Non-pigmented ciliary epithelial cell (primary cell): ENCODE measurements around the gene UMAD1.

Source experiments
- DNase-seq: peaks from one replicate; pipeline ENCODE4 v3.0.0-alpha.2; 2010; ENCODE audit warnings: low read depth

The UMAD1 gene

GRCh38 chr7:7640221-7641128 lies at the start of gene UMAD1:
Gene UMAD1, plus strand, starts transcription at chr7:7640752. Its CDS starts 32,620 bp downstream, at chr7:7673372.
- DNase-seq = peak; percentile 97

DNA sequence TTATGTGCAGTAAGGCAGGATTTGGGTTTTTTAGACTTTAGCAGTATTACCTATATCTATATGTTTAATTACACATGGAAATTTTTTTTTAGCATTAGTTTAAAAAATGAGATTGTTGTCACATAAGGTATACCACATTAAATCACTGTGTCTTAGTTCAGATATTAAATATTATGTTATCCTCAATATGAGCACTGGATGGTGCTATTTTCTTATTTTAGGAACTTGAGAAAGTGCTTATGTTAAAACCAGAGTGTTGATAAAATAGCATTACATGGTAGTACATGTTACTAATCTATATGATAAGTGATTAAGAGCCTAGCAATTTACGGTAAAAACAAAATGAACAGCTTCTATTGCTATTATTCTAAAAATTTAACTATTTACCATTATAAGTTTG lies 45.1 kb upstream of the UMAD1 start:
- DNase-seq = no peak

DNA sequence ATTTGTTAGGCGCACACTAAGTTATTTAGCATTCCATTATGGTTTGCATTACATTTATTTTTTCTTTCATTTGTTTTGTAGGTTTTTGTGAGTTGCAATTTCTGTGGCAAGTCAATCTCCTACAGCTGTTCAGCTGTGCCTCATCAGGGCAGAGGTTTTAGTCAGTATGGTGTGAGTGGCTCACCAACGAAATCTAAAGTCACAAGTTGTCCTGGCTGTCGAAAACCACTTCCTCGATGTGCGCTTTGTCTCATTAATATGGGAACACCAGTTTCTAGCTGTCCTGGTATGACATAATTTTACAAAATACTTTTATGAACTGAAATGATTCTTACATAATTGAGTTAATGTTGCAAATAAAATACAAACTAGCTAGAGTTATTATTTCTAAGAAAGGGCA lies 44.4 kb upstream of the UMAD1 start:
- DNase-seq = no peak

GRCh38 chr7:7607010-7607409 lies 33.5 kb upstream of the UMAD1 start:
- no peak for DNase-seq

- DNase-seq = no peak
Measured at GRCh38 chr7:7609330-7609729, 31.2 kb upstream of the UMAD1 start.

DNA sequence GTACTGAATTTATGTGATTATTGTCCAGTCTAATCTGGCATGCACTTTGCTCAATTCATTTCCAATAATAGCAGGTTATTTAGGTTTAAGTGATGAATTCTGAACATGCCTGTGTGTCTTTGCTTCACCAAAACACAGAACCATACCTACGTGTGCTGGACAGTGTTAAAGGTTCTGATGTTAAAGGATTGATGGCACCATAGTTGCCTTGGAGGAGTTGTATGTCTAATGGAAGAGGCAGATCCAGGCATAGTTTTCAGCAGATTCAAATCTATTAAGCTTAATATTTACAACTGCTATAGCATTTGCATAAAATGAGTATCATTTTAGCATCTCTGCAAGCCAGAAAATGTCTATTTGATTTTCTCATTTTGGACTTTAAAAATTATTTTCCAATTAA lies 28.0 kb upstream of the UMAD1 start:
- DNase-seq = no peak

GRCh38 chr7:7613210-7613609 lies 27.3 kb upstream of the UMAD1 start:
- DNase-seq = no peak

DNA sequence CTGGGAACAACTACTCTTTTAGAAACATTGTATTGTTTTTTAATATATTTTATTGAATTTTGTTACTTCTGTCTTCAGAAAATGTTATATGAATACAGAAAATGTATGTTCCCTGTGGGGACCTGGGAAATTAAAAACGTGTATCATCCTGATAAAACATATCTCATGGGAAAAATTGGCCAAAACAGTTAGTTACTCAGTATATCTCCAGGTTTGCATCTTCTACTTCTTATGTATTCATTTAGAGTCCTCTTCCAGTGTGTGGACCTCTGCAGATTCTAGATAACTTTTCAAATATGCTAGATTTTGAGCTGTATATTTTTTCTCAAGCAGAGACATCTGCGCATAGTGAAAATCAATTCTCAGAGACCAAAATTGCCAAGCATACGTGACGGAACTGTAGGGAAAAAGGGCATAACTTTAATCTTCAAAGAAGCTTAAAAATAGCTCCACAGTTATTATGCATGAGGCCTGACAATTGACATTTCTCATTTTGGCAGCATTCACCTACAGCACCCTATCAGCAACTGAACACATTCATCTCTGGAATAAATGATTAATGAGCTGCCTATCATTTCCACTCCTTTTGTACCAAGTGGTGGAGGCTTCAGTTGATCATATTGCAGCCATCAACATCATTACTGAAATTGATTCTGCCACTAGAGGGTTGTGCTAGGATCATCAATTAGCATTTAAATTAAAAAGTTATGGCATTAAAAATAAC lies 26.4 kb upstream of the UMAD1 start:
- DNase-seq = no peak

DNA sequence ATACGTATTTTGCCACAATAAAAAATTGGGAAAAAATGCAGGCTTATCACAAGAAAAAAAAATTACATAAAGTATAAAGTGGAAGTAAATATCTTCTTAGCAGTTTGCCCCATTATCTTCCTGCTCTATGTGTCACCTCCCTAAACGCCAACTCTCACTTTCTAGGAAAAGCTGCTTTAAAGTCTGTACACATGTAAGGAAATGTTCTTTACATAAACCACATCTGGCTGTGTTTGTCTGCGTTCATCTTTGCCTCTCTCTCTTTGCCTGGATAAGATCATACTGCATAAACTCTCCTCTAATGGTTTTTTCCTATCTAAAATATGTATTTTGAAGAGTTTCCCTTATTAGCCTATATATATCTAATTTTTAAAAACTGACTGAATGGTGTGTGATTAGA lies 23.0 kb upstream of the UMAD1 start:
- no peak for DNase-seq

DNA sequence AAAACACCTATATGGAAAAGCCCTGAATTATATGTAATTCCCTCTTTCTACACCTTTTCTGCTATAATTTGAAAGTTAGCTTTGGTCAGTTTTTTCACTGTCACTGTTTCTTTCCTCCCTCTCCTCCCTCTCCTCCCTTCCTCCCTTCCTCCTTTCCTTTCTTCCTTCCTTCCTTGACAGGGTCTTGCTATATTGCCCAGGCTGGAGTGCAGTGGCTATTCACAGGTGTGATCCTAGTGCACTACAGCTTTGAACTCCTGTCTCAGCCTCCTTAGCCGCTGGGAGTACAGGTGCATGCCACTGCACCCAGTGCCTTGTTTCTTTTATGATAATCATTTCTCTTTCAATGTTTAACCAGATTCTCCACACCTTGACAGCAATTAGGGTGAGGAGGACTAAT lies 22.1 kb upstream of the UMAD1 start:
- DNase-seq = no peak

- DNase-seq = no peak
Measured at GRCh38 chr7:7620236-7620635, 20.3 kb upstream of the UMAD1 start.

DNA sequence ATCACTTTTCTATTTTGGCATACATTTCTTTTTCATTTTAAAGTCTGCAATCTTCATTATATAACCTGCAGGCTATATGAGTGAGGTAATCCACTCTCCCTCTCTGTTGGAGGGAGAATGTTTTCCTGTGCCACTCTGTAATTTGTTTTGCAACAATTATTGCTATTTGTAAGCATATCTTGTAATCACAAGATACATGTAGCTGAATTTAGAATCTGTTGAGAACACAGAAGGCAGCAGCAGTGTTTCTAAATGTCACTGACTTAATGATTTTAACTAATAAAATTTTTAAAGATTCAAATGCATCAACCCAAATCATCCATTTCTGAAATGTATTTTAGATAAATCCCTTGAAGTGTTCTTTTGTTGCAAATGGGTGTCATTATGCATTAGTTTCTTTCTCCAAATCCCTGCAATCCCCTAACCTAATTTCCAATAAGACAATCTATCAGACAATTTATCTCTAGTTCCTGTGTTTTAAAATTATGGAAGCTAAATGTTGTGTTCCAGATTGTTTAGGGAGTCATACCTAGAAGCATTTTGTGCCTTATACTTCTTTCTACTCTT lies 19.8 kb upstream of the UMAD1 start:
- DNase-seq = no peak

DNA sequence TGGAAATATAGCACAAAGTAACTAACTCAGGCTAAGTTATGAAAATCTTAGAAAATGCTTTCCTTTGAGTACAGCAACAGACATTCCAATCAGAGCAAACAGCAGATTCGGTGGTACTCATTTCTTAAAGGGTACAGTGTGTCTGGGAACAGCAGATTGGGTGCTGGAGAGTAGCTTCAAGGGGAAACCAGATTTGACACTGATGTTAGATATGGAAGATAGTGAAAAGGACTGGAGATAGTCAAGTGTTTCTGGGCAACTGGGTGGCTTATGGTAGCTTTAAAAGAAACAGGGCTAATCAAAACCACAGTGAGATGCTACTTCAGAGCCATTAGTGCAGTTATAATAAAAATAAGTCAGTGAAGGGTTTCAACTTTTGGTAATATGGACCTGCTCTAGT lies 12.1 kb upstream of the UMAD1 start:
- no peak for DNase-seq

DNA sequence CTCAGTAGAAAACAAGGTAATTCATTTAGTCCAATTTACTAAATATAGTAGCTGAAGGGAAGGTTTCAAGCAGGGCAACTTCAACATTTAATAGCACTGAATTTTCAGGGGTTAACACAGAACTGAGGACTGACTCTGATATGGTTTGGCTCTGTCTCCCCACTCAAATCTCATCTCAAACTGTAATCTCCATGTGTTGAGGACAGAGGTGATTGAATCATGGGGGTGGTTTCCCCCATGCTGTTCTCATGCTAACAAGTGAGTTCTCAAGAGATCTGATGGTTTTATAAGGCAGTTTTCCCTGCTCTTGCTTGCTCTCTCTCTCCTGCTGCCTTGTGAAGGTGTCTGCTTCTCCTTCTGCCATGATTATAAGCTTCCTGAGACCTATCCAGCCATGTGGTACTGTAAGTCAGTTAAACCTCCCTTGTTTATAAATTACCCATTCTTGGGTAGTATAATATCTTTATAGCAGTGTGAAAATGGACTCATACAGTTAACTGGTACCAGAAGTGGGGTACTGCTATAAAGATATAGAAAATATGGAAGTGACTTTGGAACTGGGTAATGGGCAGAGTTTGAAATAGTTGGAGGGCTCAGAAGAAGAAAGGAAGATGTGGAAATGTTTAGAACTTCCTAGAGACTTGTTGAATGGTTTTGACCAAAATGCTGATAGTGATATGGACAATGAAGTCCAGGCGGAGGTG lies 9.8 kb upstream of the UMAD1 start:
- DNase-seq = no peak

DNA sequence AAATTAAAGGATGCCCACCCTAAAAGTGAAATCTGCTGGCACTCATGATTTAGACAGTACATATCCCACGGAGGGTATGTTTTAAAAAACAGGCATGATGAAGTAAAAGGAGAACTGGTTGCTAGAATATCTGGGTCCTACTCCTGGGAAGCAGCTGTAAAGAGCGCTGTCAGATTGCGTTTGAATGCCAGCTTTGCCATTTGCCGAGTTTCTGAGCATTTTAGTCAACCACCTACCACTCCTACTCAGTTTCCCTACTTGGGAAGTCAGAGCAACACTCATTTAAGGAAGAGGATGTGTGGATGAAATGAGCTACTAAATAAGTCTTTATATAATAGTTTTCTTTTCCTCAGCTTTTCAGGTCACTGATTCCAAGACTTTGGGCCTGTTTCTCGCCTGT lies 1.1 kb upstream of the UMAD1 start:
- DNase-seq = no peak

GRCh38 chr7:7639847-7640220 lies 718 bp upstream of the UMAD1 start:
- no peak for DNase-seq

GRCh38 chr7:7641129-7641663 lies 644 bp downstream of the UMAD1 start:
- no peak for DNase-seq

GRCh38 chr7:7642081-7642480 lies 1.5 kb downstream of the UMAD1 start:
- DNase-seq = no peak

DNA sequence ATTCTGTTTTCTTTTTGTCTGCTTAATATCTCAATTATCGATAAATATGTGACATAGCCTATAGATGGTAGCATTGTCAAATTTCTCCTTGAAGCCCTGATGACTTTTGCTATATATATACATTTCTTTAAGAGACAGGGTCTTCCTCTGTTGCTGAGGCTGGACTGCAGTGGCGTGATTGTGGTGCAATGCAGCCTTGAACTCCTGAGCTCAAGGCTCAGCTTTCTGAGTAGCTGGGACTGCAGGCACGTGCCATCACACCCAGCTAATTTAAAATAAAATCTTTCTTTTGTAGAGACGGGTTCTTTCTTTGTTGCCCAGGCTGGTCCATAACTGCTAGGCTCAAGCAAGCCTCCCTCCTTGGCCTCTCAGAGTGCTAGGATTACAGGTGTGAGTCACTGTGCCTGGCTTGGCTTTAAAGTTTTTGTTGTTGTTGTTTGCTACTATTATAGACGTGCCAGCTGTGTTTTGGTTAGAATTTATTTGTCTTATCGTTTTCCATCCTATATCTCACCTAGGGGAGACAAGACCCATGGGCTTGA lies 7.0 kb downstream of the UMAD1 start:
- DNase-seq = no peak

DNA sequence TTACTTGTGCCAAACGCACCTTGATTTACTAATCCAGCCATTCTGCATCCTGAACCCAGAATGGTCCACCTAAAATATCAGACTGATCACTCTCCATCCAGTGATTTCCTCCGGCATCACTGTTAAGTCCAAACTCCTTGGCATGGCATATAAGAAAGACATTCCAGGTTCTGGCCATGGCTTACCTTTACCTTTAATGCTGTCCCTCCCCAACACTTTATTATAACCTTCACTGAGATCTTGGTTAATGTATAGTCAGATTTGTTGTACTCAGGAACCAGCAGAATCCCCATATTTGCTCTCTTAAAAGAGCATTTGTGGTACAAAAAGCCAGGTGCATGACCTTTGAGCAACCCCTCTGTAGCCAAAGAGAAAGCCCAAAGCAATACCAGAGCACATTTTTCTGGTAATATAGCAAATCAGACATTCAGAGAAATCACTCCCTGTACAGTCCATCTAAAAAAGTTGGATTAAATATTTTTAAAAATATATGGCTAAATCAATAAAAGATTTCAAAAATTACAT lies 10.2 kb downstream of the UMAD1 start:
- DNase-seq = no peak

- no peak for DNase-seq
Measured at GRCh38 chr7:7651479-7651878, 10.9 kb downstream of the UMAD1 start.
